KMS-11 (cell line): ENCODE results near the gene CD82.

Experiments used
- H2AFZ ChIP-seq: fragments of 200-600 bp; sonication (generic); 2 replicates; pipeline ENCODE4 v1.6.1; 2016; ENCODE audit warnings: antibody characterized with exemption, mixed run types, low read depth
- H3K27ac ChIP-seq: fragments of 200-600 bp; sonication (generic); 2 replicates; pipeline ENCODE4 v1.6.1; 2016; ENCODE audit warnings: mild to moderate bottlenecking, mixed run types
- H3K27me3 ChIP-seq: fragments of 200-600 bp; sonication (generic); 2 replicates; pipeline ENCODE4 v1.6.1; 2017; ENCODE audit warnings: mild to moderate bottlenecking, low read depth, mixed run types, moderate library complexity; ENCODE audit not compliant: insufficient read depth
- H3K36me3 ChIP-seq: fragments of 200-600 bp; sonication (generic); 2 replicates; pipeline ENCODE4 v1.6.1; 2017; ENCODE audit warnings: mild to moderate bottlenecking, mixed run types; ENCODE audit not compliant: insufficient read depth
- H3K4me1 ChIP-seq: fragments of 200-600 bp; sonication (generic); 2 replicates; pipeline ENCODE4 v1.6.1; 2016; ENCODE audit warnings: mild to moderate bottlenecking, low read depth, mixed run types; ENCODE audit not compliant: poor library complexity, severe bottlenecking
- H3K4me2 ChIP-seq: fragments of 200-600 bp; sonication (generic); 2 replicates; pipeline ENCODE4 v1.7.0; 2016; ENCODE audit warnings: mild to moderate bottlenecking, mixed run types
- H3K4me3 ChIP-seq: fragments of 200-600 bp; sonication (generic); IDR thresholded peaks from 2 replicates; pipeline ENCODE4 v1.6.1; 2017; ENCODE audit warnings: low read depth, low read length, mixed read lengths; ENCODE audit not compliant: insufficient read depth
- H3K79me2 ChIP-seq: fragments of 200-600 bp; sonication (generic); 2 replicates; pipeline ENCODE4 v1.6.1; 2016; ENCODE audit warnings: low read depth, mixed run types; ENCODE audit not compliant: insufficient read depth
- H3K9ac ChIP-seq: fragments of 200-600 bp; sonication (generic); 2 replicates; pipeline ENCODE4 v1.6.1; 2016; ENCODE audit warnings: mild to moderate bottlenecking, mixed run types
- H4K20me1 ChIP-seq: fragments of 200-600 bp; sonication (generic); 2 replicates; pipeline ENCODE4 v1.6.1; 2016; ENCODE audit warnings: mild to moderate bottlenecking, mixed run types; ENCODE audit not compliant: insufficient read depth
- TF ChIP-seq, protein P1 (sequence below): fragments of 200-600 bp; sonication (generic); conservative IDR thresholded peaks from 2 replicates; pipeline ENCODE4 v1.6.1; 2017; ENCODE audit warnings: low read depth, mild to moderate bottlenecking, antibody characterized with exemption, low read length, moderate library complexity, mixed read lengths

Gene CD82

DNA sequence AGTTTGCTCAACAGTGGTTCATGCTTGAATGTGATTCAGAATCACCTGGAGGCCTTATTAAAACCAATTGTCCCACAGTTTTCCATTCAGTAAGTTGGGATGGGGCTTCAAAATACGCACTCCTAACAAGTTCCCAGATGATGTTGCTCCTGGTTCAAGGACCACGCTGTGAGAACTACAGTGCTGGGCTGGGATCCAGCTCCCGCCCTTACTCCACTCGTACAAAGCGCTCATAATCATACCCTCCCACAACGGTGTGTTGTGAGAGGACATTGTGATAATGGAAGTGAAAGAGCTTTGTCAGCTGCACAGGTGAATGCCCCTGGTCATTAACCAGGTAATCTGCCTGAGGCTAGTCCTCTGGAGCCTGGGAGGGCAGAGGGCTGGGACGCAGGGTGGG is 1.3 kb upstream of the CD82 start:
- peak overlapping the region; percentile 95; the same call in 1 of the 2 replicates for H2AFZ ChIP-seq
- H3K4me2 ChIP-seq, result peak overlapping the region; percentile 88
- H3K4me3 ChIP-seq, result no peak overlapping the region
- no peaks in the 10 kb centered on the region for H3K79me2 ChIP-seq
- TF ChIP-seq, protein P1, sequence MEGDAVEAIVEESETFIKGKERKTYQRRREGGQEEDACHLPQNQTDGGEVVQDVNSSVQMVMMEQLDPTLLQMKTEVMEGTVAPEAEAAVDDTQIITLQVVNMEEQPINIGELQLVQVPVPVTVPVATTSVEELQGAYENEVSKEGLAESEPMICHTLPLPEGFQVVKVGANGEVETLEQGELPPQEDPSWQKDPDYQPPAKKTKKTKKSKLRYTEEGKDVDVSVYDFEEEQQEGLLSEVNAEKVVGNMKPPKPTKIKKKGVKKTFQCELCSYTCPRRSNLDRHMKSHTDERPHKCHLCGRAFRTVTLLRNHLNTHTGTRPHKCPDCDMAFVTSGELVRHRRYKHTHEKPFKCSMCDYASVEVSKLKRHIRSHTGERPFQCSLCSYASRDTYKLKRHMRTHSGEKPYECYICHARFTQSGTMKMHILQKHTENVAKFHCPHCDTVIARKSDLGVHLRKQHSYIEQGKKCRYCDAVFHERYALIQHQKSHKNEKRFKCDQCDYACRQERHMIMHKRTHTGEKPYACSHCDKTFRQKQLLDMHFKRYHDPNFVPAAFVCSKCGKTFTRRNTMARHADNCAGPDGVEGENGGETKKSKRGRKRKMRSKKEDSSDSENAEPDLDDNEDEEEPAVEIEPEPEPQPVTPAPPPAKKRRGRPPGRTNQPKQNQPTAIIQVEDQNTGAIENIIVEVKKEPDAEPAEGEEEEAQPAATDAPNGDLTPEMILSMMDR, result no peak
- no peak overlapping the region for H3K9ac ChIP-seq
- no peaks in the 10 kb centered on the region for H4K20me1 ChIP-seq
- H3K27me3 ChIP-seq, result no peaks in the 10 kb centered on the region
- H3K27ac ChIP-seq, result no peak overlapping the region
- H3K4me1 ChIP-seq, result peaks cover 54% of the 10 kb centered on the region
- no peaks in the 10 kb centered on the region for H3K36me3 ChIP-seq

DNA sequence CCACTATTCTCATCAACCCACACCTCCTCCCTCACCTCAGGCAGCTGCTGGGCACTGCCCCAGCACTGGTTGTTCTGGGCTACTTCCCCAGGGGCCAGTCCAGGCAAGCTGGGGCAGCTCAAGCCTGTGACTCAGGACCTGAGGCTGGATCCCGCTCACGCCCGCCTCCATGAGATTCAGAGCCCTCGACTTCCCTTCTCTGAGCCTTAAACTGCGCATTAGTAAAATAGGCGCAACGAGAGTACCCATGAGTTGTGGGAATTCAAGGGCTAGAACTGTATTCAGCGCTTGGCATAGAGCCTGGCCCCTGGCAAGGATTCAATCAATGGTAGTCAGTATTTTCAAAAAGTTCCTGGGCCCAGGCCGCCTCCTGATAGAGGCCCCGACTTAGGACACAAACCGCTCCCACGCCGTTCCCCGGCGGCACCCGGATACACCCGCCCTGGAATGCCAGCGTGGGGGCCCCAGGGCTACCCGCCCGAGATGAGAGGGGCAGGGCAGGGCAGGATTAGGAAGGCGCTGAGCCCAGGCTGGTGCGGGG is 723 bp upstream of the CD82 start:
- Histone ChIP-seq H3K27ac (peak overlapping the region; percentile 24; the same call in 1 of the 2 replicates), H3K79me2 (no peaks in the 10 kb centered on the region), H3K4me3 (no peak overlapping the region), H3K9ac (peak overlapping the region; percentile 43; the same call in 1 of the 2 replicates), H3K4me2 (peak overlapping the region; percentile 88), H3K36me3 (no peaks in the 10 kb centered on the region), H3K27me3 (no peaks in the 10 kb centered on the region), H2AFZ (peak overlapping the region; percentile 95), H4K20me1 (no peaks in the 10 kb centered on the region), H3K4me1 (peaks cover 54% of the 10 kb centered on the region)
- TF ChIP-seq, protein P1, result no peak

DNA sequence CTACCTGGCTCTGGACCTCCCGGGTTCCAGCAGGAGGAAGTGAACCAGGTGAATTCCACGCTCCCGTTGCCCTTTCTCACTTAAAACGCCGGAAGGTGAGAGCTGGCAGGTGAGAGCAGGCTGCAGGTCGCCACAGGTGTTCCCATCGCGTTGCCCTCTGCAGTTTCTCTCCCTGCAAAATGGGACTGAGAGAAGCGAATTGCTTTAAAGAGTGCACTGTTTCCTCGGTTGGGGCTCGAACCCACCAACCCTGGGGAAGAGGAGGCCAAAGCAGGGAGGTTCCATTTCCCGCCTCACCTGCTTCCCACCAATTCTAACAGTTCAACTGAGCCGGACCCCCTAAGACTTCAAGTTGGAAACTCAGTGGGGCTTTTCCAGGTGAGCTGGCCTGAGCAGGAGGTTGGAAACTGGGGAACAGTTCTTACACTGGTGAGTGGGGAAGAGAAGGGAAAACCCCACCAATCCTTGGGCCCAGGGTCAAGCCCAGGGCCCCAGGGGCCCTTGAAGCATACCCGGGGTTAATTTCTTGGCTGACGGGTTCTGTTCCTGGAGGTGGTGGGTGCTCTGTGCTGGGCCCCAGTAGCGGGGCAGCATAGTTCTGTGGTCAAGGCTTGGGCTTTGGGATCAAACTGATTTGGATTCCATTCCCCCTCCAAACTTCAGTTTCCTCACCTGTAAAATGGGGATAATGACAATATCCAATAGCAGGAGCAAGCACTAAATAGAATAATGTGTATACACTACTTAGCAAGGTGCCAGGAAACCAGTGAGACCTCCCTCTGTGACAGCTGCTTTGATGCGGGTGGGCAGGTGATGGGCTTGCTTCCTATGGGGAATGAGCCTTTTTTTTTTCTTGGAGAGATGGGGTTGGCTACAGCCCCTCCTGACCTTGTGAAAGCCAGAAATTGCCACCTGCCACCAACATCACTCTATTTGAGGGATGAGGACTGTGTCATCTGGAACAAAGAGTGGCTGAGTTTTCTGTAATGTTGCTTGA is 788 bp downstream of the CD82 start:
- Histone ChIP-seq H3K9ac (peak overlapping the region; percentile 49; the same call in 1 of the 2 replicates), H3K27me3 (no peaks in the 10 kb centered on the region), H3K79me2 (no peaks in the 10 kb centered on the region), H3K4me3 (no peak overlapping the region), H4K20me1 (no peaks in the 10 kb centered on the region), H3K36me3 (no peaks in the 10 kb centered on the region), H3K4me2 (peak overlapping the region; percentile 80), H3K27ac (no peak overlapping the region), H3K4me1 (peaks cover 52% of the 10 kb centered on the region), H2AFZ (peak overlapping the region; percentile 87; the same call in 1 of the 2 replicates)
- TF ChIP-seq, protein P1, result no peak

DNA sequence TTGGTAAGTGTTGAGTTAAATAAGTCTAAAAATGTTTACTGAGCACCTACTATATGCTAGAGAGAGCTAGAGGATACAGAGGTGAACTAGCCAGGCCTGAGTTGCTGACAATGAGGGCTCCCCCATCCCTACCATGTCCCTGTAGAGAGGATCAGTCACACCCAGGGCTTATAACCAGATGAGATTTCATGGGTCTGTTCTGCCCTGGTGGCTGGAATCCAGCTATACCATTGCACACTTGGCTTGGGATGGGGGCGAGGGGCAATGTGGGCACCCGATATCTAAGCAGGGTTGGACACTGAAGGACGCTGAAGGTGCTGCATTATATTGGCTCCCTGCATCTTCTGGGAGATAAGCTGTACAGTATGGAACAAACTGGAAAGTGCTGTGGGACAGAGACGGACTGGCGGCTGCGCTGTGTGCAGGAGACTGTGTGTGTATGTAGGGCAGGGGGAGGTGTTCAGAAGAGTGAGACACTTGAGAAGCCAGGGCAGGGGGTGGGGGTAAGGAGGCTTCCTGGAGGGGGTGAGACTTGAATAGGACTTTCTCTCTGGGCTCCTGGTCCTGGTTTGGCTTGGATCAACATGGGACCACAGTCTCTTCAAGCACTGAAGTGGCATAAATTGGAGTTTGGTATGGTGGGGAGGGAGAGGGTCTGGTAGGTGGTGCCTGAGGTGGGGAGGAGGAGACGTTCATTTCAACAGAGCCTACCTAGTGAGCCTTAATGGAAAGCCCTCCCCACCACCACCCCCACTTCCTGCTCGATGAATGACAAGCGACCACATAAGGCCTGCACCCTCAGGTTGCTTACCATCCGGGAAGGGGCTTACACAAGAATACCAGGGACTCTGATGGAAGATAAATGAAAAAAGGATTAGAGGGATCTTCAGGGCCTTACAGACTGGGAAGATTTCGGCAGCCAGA is 1.8 kb downstream of the CD82 start:
- Histone ChIP-seq H3K36me3 (no peaks in the 10 kb centered on the region), H3K79me2 (no peaks in the 10 kb centered on the region), H4K20me1 (no peaks in the 10 kb centered on the region), H3K4me3 (no peak overlapping the region), H3K9ac (no peak overlapping the region), H3K4me1 (peaks cover 52% of the 10 kb centered on the region), H3K27me3 (no peaks in the 10 kb centered on the region), H3K4me2 (no peak overlapping the region), H3K27ac (no peak overlapping the region), H2AFZ (no peak overlapping the region)
- TF ChIP-seq, protein P1, result no peak
